ENCODE results near the gene CMYA5.
"Not testable (repeated sequence)": the region's sequence is repeated elsewhere in the genome, so short reads cannot be mapped to it uniquely, and the experiment has no call there.

Gene CMYA5

DNA sequence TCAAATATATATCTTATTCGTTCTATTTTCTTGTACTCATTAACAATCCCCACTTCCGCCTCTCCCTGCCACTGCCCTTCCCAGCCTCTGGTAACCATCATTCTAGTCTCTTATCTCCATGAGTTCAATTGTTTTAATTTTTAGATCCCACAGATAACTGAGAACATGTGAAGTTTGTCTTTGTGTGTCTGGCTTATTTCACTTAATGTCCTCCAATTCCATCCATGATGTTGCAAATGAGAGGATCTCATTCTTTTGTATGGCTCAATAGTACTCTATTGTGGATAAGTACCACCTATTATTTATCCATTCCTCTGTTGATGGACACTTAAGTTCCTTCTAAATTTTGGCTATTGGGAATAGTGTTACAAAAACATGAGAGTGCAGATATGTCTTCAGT is 17.2 kb upstream of the CMYA5 start:
- H3K27ac ChIP-seq: no peak overlapping the region
- TF ChIP-seq, protein P1, sequence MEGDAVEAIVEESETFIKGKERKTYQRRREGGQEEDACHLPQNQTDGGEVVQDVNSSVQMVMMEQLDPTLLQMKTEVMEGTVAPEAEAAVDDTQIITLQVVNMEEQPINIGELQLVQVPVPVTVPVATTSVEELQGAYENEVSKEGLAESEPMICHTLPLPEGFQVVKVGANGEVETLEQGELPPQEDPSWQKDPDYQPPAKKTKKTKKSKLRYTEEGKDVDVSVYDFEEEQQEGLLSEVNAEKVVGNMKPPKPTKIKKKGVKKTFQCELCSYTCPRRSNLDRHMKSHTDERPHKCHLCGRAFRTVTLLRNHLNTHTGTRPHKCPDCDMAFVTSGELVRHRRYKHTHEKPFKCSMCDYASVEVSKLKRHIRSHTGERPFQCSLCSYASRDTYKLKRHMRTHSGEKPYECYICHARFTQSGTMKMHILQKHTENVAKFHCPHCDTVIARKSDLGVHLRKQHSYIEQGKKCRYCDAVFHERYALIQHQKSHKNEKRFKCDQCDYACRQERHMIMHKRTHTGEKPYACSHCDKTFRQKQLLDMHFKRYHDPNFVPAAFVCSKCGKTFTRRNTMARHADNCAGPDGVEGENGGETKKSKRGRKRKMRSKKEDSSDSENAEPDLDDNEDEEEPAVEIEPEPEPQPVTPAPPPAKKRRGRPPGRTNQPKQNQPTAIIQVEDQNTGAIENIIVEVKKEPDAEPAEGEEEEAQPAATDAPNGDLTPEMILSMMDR (conservative IDR thresholded peaks at IDR 0.05): no peak

DNA sequence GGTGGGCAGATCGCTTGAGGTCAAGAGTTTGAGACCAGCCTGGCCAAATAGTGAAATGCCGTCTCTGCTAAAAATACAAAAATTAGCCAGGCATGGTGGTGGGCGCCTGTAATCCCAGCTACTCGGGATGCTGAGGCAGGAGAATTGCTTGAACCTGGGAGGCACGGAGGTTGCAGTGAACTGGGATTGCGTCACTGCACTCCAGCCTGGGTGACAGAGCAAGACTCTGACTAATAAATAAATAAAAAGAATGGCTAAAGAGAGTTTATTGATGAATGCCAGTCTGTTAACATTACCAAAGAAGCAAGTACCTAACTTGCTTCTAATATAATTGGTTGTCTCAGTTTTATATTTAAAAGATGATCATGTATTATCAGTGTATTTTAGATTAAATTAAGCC is 13.3 kb upstream of the CMYA5 start:
- not testable (repeated sequence) for H3K27ac ChIP-seq

DNA sequence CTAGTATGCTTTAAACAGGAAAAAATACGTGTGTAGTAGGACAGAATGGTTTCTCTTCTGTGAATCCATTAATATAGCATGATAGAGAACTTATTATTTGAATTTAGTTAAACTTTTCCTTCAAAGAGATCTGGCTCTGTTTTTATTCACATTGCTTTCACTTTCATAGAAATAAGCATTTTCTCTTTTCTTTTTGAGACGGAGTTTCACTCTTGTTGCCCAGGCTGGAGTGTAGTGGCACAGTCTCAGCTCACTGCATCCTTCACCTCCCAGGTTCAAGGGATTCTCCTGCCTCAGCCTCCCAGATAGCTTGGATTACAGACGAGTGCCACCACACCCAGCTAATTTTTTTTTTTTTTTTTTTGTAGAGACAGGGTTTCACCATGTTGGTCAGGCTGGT is 7.5 kb upstream of the CMYA5 start:
- not testable (repeated sequence) for H3K27ac ChIP-seq

DNA sequence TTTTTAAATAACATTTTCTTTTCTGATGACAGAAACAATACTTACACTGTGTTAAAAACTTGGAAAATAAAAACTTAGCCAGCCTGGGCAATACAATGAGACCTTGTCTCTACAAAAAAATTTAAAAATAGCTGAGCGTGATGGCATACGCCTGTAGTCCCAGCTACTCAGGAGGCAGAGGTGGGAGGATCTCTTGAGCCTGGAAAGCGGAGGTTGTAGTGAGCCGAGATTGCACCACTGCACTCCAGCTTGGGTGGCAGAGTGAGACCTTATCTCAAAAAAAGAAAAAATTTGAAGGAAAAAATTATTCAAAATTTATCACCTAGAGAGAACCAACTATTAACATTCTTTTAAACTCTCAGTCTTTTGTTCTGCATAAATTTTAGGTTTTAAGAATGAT is 4.9 kb upstream of the CMYA5 start:
- no peak overlapping the region for H3K27ac ChIP-seq
- TF ChIP-seq, protein P1 (conservative IDR thresholded peaks at IDR 0.05): no peak

DNA sequence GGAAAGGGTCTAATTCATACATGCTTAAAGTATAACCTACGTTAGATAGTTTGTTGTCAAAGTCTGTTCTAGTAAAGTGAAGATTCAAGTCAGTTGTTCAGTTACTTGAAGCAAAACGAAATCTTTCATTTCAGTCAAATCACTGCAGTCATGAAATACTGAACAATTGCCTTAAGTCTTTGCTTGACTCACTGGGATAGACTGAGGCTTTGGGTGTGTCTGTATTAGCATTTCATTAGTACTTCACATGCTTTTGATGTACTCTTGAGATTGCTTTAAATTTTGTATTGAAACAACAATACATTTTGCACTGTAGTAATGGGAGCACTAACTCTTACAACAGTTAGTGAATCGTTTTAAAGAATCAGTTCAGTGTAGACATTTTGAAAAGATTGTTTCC is 4.0 kb upstream of the CMYA5 start:
- H3K27ac ChIP-seq: no peak overlapping the region
- TF ChIP-seq, protein P1 (conservative IDR thresholded peaks at IDR 0.05): no peak

DNA sequence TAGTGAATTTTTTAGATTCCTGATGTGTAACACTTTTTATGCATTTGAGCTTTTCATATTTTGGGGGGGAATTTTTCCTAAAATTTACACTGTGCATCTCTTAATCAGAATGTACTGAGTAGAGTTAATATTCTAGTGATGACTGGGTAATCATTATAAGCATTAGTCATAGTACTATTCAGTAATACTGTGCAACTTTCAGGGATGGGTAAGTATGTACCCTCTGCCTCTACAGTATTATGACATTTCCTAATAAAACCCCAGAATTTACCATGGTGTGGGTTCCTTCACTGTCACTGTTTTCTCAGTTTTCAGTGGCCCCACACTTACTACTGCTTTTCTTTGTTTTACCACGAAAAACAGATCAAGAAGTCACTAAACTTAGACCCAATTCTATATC is 2.8 kb upstream of the CMYA5 start:
- TF ChIP-seq, protein P1 (conservative IDR thresholded peaks at IDR 0.05): no peak
- no peak overlapping the region for H3K27ac ChIP-seq

DNA sequence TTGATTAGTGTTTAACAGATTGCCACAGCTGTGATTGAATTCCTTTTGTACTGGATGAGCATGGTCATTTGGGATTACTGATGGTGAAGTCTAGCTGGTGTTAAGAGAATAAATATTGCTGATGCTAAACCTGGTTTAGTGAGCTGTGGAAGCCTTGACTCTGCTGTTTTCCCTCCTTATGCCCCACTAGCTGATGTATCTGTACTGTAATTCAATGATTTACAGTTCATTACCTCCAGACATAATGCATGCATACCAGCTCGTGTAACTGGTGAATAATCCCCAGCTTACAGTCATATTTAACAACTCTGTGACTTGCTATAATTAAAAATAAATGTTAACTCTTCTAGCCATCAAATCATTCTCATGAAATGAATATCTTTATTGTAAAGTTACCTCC is 1.7 kb upstream of the CMYA5 start:
- TF ChIP-seq, protein P1 (conservative IDR thresholded peaks at IDR 0.05): no peak
- H3K27ac ChIP-seq: no peak overlapping the region

DNA sequence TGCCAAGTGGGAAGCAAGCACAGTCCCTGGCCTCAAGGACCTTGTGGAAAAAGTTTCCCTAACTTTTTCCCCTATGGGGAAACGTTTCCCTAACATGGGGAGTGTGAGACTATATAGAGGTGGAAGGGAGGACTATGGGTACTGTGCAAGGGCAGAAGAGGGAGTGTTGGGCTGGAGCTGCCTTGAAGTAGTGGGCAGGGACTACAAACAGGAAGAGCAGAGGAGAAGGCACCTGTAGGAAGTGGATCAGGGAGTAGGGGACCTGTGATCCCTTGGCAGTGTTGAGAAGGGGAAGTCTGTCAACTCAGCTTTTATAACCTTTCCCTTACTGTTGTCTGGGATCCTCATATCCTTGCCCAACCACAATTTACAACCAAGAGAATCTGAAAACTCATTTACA is 1.4 kb downstream of the CMYA5 start:
- TF ChIP-seq, protein P1 (conservative IDR thresholded peaks at IDR 0.05): no peak
- no peak overlapping the region for H3K27ac ChIP-seq

DNA sequence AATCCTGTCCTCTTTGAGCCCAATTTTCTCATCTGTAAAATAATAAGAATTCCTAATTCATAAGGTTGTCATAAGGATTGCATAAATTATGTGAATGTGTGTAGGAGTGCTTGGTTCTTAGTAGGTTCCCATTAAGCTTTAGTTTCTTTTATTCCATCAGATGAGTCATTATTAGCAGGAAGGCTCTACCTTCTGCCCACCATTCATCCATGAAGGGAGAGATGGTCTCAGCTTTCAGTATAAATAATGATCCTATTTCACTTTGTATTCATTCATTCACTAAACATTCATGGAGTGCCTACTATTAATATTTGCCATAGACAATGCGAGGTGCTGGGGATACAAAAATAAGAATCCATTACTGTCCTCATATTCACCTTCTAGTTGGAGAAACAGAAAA is 3.0 kb downstream of the CMYA5 start:
- TF ChIP-seq, protein P1 (conservative IDR thresholded peaks at IDR 0.05): no peak
- H3K27ac ChIP-seq: no peak overlapping the region
